K562 (cell line): Measurements from ENCODE around the gene MYADML2. TPM values are rescaled to one million over a fixed set of nuclear protein-coding genes. Genes with fewer than 3 reads are reported as not detected.

Source experiments
- ATF1 ChIP-seq, 2 experiments: fragments of 450-650 bp in 1 of 2; IDR thresholded peaks; 2 replicates each; pipeline ENCODE4 v1.6.1; 2016; ENCODE audit warnings: missing compliant biosample characterization in 1 of 2, missing genetic modification characterization in 1 of 2
- BDP1 ChIP-seq: IDR thresholded peaks from 3 replicates; pipeline ENCODE4 v1.6.1; 2011; ENCODE audit not compliant: insufficient read length, insufficient read depth
- CBFB ChIP-seq: sonication (generic); formaldehyde crosslinking; IDR thresholded peaks from 2 replicates; pipeline ENCODE4 v1.4.0; 2020; ENCODE audit warnings: mild to moderate bottlenecking, missing genetic modification reagents
- EGR1 ChIP-seq: fragments of 450-650 bp; conservative IDR thresholded peaks from 2 replicates; pipeline ENCODE4 v1.6.1; 2017; ENCODE audit warnings: mild to moderate bottlenecking
- EP400 ChIP-seq: fragments of 450-650 bp; IDR thresholded peaks from 2 replicates; pipeline ENCODE4 v1.6.1; 2017; ENCODE audit warnings: antibody characterized with exemption, mild to moderate bottlenecking, moderate library complexity
- HMGN3 ChIP-seq: IDR thresholded peaks from 2 replicates; pipeline ENCODE4 v1.6.1; 2011; ENCODE audit warnings: borderline replicate concordance, low read depth, mild to moderate bottlenecking, mixed read lengths, low read length; ENCODE audit not compliant: insufficient read length; ENCODE audit errors: extremely low read depth
- ILF3 ChIP-seq: fragments of 450-650 bp; IDR thresholded peaks from 2 replicates; pipeline ENCODE4 v1.6.1; 2018; ENCODE audit warnings: antibody characterized with exemption, mild to moderate bottlenecking, moderate library complexity, borderline replicate concordance
- RBFOX2 ChIP-seq: fragments of 200-400 bp; formaldehyde crosslinking; IDR thresholded peaks from 2 replicates; pipeline ENCODE4 v1.6.1; 2017; ENCODE audit warnings: low read depth, mild to moderate bottlenecking, low read length, moderate library complexity
- STAT5B ChIP-seq: fragments of 250-450 bp; sonication (Bioruptor Pico); IDR thresholded peaks from 2 replicates; pipeline ENCODE4 v1.8.0; 2021; ENCODE audit warnings: mild to moderate bottlenecking, inconsistent platforms
- VEZF1 ChIP-seq: fragments of 200-800 bp; sonication (Bioruptor generic); IDR thresholded peaks from 2 replicates; pipeline ENCODE4 v1.6.1; 2017; ENCODE audit warnings: missing genetic modification characterization, missing compliant biosample characterization
- ZC3H11A ChIP-seq: IDR thresholded peaks from 2 replicates; pipeline ENCODE4 v1.6.1; 2012; ENCODE audit warnings: low read depth, low read length, improper control_type of control experiment
- ZNF263 ChIP-seq: sonication (generic); formaldehyde crosslinking; IDR thresholded peaks from 2 replicates; pipeline ENCODE4 v1.8.0; 2022; ENCODE audit warnings: mild to moderate bottlenecking, missing genetic modification reagents, borderline replicate concordance
- ZNF707 ChIP-seq: fragments of 250-450 bp; sonication (Bioruptor Pico); conservative IDR thresholded peaks from 2 replicates; pipeline ENCODE4 v1.8.0; 2022; ENCODE audit warnings: inconsistent platforms, mild to moderate bottlenecking, moderate library complexity
- polyA plus RNA-seq, 8 experiments: library from polyadenylated mRNA; depleted of rRNA in 4 of 8; stranded (reverse) in 5 of 8; unstranded in 3 of 8; fragments of >200 nt; fragmentation: Nextera tagmentation in 2 of 8; fragmentation: Illumina TruSeq in 1 of 8; extraction: Ambion mirVana in 2 of 8; extraction: Trizol in 1 of 8; gene quantifications; 2 replicates each; pipeline versions ENCODE4 v1.2.1 to v1.2.3, GENCODE V29; 2011 to 2014; ENCODE audit warnings: inconsistent platforms in 1 of 8, missing spikeins in 1 of 8
- total RNA-seq, 7 experiments: library from RNA; depleted of rRNA in 6 of 7; stranded (reverse); fragments of >200 nt in 6 of 7; fragmentation: Illumina TruSeq in 2 of 7; extraction: Trizol in 2 of 7; gene quantifications; 2 replicates each; pipeline versions ENCODE4 v1.2.1 to v1.2.3, GENCODE V29; 2011 to 2021; ENCODE audit warnings: low replicate concordance in 1 of 7
- TF ChIP-seq, protein P1 (sequence below): fragments of 250-450 bp; sonication (Bioruptor Pico); IDR thresholded peaks from 2 replicates; pipeline ENCODE4 v1.4.0; 2020
- TF ChIP-seq, protein P2 (sequence below), 2 experiments: fragments of 200-800 bp in 1 of 2; sonication (Bioruptor generic) in 1 of 2; sonication (generic) in 1 of 2; formaldehyde crosslinking in 1 of 2; IDR thresholded peaks in 1 of 2; conservative IDR thresholded peaks in 1 of 2; 2 replicates each; pipeline versions ENCODE4 v1.5.0 to v1.6.1; 2016 to 2020; ENCODE audit warnings: missing compliant biosample characterization in 1 of 2, missing genetic modification characterization in 1 of 2, missing genetic modification reagents in 1 of 2
- TF ChIP-seq, protein P3 (sequence below): sonication (generic); formaldehyde crosslinking; IDR thresholded peaks from 2 replicates; pipeline ENCODE4 v1.8.0; 2022; ENCODE audit warnings: mild to moderate bottlenecking, missing genetic modification reagents

MYADML2 gene
- total and polyA plus RNA-seq, 9 of the 15 experiments (the other 6 are each of a cell fraction or from before 2014, with no cell fraction given) = not detected

DNA sequence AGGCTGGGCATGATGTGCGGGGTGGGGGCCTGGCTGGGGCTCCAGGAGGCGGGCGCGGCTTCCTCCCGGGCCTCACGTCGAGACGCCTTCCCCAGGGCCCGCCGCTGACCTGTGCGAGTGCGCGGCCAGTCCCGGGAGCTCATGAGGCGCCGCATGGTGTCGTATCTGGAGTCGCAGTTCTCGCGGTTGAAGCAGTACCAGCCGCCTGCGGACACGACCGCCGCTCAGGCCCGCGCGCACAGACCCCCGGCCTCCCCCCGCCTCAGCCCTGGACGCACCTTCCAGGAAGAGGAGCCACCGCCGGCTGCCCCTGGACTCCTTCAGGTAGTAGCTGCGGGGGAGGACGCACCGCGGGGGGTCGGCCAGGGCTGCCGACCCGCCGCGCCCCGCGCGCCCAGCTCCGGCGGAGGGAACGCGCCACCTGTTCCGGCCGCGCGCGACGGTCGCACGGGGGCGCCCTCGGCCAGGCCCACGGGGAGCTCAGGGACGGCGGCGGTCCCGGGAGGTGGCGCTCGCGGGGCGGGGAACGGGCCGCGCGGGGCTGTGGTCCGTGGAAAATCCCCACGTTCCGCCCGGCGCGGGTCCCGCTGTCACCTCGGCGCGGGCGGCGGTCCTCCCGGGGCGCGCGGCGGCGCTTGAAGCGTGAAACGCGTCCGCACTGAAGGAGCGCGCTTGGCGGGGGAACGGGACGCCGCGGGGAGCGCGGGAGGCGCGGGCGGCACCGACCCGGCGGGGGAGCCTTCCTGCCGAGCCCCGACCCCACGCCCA lies 12.5 kb upstream of the MYADML2 start (continued):
- peak; percentile 54 for TF ChIP-seq VEZF1 (CRISPR knock-in tag)
- TF ChIP-seq ZNF263 = 0 out of 2 replicates have a peak, but pooled peaks have one; percentile 16
- peak; percentile 69; the same call in 1 of the 2 replicates for TF ChIP-seq EP400
- TF ChIP-seq, protein P1, sequence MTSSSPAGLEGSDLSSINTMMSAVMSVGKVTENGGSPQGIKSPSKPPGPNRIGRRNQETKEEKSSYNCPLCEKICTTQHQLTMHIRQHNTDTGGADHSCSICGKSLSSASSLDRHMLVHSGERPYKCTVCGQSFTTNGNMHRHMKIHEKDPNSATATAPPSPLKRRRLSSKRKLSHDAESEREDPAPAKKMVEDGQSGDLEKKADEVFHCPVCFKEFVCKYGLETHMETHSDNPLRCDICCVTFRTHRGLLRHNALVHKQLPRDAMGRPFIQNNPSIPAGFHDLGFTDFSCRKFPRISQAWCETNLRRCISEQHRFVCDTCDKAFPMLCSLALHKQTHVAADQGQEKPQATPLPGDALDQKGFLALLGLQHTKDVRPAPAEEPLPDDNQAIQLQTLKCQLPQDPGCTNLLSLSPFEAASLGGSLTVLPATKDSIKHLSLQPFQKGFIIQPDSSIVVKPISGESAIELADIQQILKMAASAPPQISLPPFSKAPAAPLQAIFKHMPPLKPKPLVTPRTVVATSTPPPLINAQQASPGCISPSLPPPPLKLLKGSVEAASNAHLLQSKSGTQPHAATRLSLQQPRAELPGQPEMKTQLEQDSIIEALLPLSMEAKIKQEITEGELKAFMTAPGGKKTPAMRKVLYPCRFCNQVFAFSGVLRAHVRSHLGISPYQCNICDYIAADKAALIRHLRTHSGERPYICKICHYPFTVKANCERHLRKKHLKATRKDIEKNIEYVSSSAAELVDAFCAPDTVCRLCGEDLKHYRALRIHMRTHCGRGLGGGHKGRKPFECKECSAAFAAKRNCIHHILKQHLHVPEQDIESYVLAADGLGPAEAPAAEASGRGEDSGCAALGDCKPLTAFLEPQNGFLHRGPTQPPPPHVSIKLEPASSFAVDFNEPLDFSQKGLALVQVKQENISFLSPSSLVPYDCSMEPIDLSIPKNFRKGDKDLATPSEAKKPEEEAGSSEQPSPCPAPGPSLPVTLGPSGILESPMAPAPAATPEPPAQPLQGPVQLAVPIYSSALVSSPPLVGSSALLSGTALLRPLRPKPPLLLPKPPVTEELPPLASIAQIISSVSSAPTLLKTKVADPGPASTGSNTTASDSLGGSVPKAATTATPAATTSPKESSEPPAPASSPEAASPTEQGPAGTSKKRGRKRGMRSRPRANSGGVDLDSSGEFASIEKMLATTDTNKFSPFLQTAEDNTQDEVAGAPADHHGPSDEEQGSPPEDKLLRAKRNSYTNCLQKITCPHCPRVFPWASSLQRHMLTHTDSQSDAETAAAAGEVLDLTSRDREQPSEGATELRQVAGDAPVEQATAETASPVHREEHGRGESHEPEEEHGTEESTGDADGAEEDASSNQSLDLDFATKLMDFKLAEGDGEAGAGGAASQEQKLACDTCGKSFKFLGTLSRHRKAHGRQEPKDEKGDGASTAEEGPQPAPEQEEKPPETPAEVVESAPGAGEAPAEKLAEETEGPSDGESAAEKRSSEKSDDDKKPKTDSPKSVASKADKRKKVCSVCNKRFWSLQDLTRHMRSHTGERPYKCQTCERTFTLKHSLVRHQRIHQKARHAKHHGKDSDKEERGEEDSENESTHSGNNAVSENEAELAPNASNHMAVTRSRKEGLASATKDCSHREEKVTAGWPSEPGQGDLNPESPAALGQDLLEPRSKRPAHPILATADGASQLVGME = no peak
- no peak for TF ChIP-seq ZNF707
- TF ChIP-seq, protein P2, sequence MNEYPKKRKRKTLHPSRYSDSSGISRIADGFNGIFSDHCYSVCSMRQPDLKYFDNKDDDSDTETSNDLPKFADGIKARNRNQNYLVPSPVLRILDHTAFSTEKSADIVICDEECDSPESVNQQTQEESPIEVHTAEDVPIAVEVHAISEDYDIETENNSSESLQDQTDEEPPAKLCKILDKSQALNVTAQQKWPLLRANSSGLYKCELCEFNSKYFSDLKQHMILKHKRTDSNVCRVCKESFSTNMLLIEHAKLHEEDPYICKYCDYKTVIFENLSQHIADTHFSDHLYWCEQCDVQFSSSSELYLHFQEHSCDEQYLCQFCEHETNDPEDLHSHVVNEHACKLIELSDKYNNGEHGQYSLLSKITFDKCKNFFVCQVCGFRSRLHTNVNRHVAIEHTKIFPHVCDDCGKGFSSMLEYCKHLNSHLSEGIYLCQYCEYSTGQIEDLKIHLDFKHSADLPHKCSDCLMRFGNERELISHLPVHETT (CRISPR knock-in tag; conservative IDR thresholded peaks at IDR 0.05 in 1 of 2, IDR thresholded peaks at IDR 0.05 in 1 of 2) = peak in 1 of 2 experiments; percentile 76; a peak in 2 of 4 replicates
- TF ChIP-seq ATF1 (CRISPR knock-in tag; IDR thresholded peaks at IDR 0.05) = no peak
- peak; percentile 19; the same call in 1 of the 2 replicates for TF ChIP-seq ATF1 (tag; IDR thresholded peaks at IDR 0.05)
- TF ChIP-seq ZC3H11A = no peak
- peak; percentile 17 for TF ChIP-seq HMGN3
- TF ChIP-seq CBFB (CRISPR knock-in tag) = no peak
- no peak for TF ChIP-seq STAT5B (CRISPR knock-in tag)
- peak; percentile 77 for TF ChIP-seq RBFOX2
- no peak for TF ChIP-seq BDP1
- TF ChIP-seq ILF3 = 0 out of 2 replicates have a peak, but pooled peaks have one; percentile 65
- peak; percentile 44; the same call in 1 of the 2 replicates for TF ChIP-seq EGR1
- TF ChIP-seq, protein P3, sequence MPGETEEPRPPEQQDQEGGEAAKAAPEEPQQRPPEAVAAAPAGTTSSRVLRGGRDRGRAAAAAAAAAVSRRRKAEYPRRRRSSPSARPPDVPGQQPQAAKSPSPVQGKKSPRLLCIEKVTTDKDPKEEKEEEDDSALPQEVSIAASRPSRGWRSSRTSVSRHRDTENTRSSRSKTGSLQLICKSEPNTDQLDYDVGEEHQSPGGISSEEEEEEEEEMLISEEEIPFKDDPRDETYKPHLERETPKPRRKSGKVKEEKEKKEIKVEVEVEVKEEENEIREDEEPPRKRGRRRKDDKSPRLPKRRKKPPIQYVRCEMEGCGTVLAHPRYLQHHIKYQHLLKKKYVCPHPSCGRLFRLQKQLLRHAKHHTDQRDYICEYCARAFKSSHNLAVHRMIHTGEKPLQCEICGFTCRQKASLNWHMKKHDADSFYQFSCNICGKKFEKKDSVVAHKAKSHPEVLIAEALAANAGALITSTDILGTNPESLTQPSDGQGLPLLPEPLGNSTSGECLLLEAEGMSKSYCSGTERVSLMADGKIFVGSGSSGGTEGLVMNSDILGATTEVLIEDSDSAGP = no peak
